K562 (cell line): ENCODE data around the gene ZFPM1. TPM values are rescaled to one million over a fixed set of nuclear protein-coding genes. Genes with fewer than 3 reads are reported as not detected.

Experiments used
- ATAC-seq: fragments of 200-7000 bp; cut with Tn5 transposase; 3 replicates; pipeline ENCODE4 v1.9.1; 2020; ENCODE audit warnings: moderate library complexity
- BruUV-seq: library from RNA; stranded (reverse); fragments of 400-500 nt; replicated peaks from 2 replicates; lab custom pipeline; 2021; lab: Mats Ljungman, UMichigan
- CTCF ChIA-PET: fragments of 300-600 bp; formaldehyde crosslinking; extraction: SDS; loops from one replicate; lab custom pipeline; 2021; ENCODE audit warnings: low intra/inter-chr PET ratio; lab: Yijun Ruan, JAX
- POLR2A ChIA-PET: fragments of 300-600, 350-650 bp; sonication (Branson Sonifier 250); formaldehyde crosslinking; extraction: SDS; loops from one replicate; lab custom pipeline; 2021; ENCODE audit warnings: antibody characterized with exemption, inconsistent platforms; lab: Yijun Ruan, JAX
- DNase-seq, 4 experiments: peaks; one replicate each; pipeline versions ENCODE4 v3.0.0 to v3.0.0-alpha.2; 2011 to 2018; ENCODE audit warnings: low spot score in 3 of 4, mixed read lengths in 3 of 4; ENCODE audit errors: extremely low read depth in 1 of 4
- FAIRE-seq: peaks from 2 replicates; lab custom pipeline; 2011; peaks lifted over from hg19 to GRCh38; lab: Jason Lieb, UNC
- H2AFZ ChIP-seq: 2 replicates; pipeline ENCODE4 v1.6.0; 2011; ENCODE audit warnings: low read depth, low read length, control low read depth, inconsistent platforms
- H3K27ac ChIP-seq: fragments of 200-600 bp; 3 replicates; pipeline ENCODE4 v1.8.0; 2011; ENCODE audit warnings: low read depth, mild to moderate bottlenecking, control low read depth, inconsistent platforms, low read length, moderate library complexity, mixed read lengths; ENCODE audit errors: extremely low read depth
- H3K27me3 ChIP-seq, 2 experiments: fragments of 300-600 bp in 1 of 2; 2 replicates in 1 of 2; 3 replicates in 1 of 2; pipeline versions ENCODE4 v1.6.0 to v1.8.0; 2011; ENCODE audit warnings: inconsistent platforms in 2 of 2, low read length in 2 of 2, mild to moderate bottlenecking in 1 of 2, mixed read lengths in 1 of 2, moderate library complexity in 1 of 2; ENCODE audit not compliant: control insufficient read depth in 2 of 2, insufficient read depth in 2 of 2
- H3K36me3 ChIP-seq: fragments of 300-600 bp; 3 replicates; pipeline ENCODE4 v1.8.0; 2011; ENCODE audit warnings: mild to moderate bottlenecking, low read length, inconsistent platforms; ENCODE audit not compliant: control insufficient read depth, insufficient read depth
- H3K4me1 ChIP-seq, 2 experiments: fragments of 200-600 bp in 1 of 2; replicated peaks in 1 of 2; 2 replicates in 1 of 2; 3 replicates in 1 of 2; pipeline versions ENCODE4 v1.5.1 to v1.8.0; 2011; ENCODE audit warnings: inconsistent platforms in 2 of 2, low read length in 2 of 2, mild to moderate bottlenecking in 1 of 2, mixed read lengths in 1 of 2, moderate library complexity in 1 of 2; ENCODE audit not compliant: control insufficient read depth in 2 of 2, insufficient read depth in 2 of 2
- H3K4me2 ChIP-seq: 2 replicates; pipeline ENCODE4 v1.6.1; 2011; ENCODE audit warnings: low read length, control low read depth, inconsistent platforms, mixed read lengths; ENCODE audit not compliant: insufficient read depth
- H3K4me3 ChIP-seq: fragments of 200-600 bp; sonication (generic), shearing (Covaris generic); 2 replicates; pipeline ENCODE4 v1.5.1; 2016; ENCODE audit warnings: control low read depth, inconsistent platforms
- H3K79me2 ChIP-seq: fragments of 200-600 bp; 3 replicates; pipeline ENCODE4 v1.8.0; 2011; ENCODE audit warnings: low read length, inconsistent platforms; ENCODE audit not compliant: control insufficient read depth, insufficient read depth
- H3K9ac ChIP-seq, 2 experiments: 2 replicates each; pipeline versions ENCODE4 v1.6.0 to v1.6.1; 2011; ENCODE audit warnings: low read depth in 2 of 2, low read length in 2 of 2, control low read depth in 1 of 2, inconsistent platforms in 1 of 2, mild to moderate bottlenecking in 1 of 2, mixed read lengths in 1 of 2; ENCODE audit not compliant: insufficient read depth in 1 of 2
- H3K9me1 ChIP-seq: one replicate; pipeline ENCODE4 v1.6.0; 2011; ENCODE audit warnings: inconsistent platforms, mild to moderate bottlenecking, low read length, moderate library complexity; ENCODE audit not compliant: control insufficient read depth, insufficient read depth
- H3K9me3 ChIP-seq: replicated peaks from 2 replicates; pipeline ENCODE4 v1.5.1; 2011; ENCODE audit warnings: low read depth, low read length, inconsistent platforms; ENCODE audit not compliant: control insufficient read depth, insufficient read depth
- H4K20me1 ChIP-seq: replicated peaks from 2 replicates; pipeline ENCODE4 v1.6.1; 2011; ENCODE audit warnings: low read length, inconsistent platforms, mixed read lengths; ENCODE audit not compliant: control insufficient read depth, insufficient read depth
- CHD4 ChIP-seq: fragments of 200-600 bp; sonication (generic); IDR thresholded peaks from 3 replicates; pipeline ENCODE4 v1.6.1; 2012; ENCODE audit warnings: low read depth, mild to moderate bottlenecking, mixed read lengths, low read length, inconsistent platforms; ENCODE audit not compliant: insufficient read depth, insufficient replicate concordance, poor library complexity, severe bottlenecking
- FOXJ2 ChIP-seq: fragments of 200-800 bp; sonication (Bioruptor generic); IDR thresholded peaks from 2 replicates; pipeline ENCODE4 v1.6.1; 2016; ENCODE audit warnings: missing genetic modification characterization, missing compliant biosample characterization
- HDAC8 ChIP-seq: fragments of 450-650 bp; IDR thresholded peaks from 2 replicates; pipeline ENCODE4 v1.6.1; 2016; ENCODE audit warnings: mild to moderate bottlenecking, missing genetic modification characterization, moderate library complexity, missing compliant biosample characterization
- KLF6 ChIP-seq: fragments of 250-450 bp; sonication (Bioruptor Pico); IDR thresholded peaks from 2 replicates; pipeline ENCODE4 v1.4.0; 2020; ENCODE audit warnings: mild to moderate bottlenecking, moderate library complexity, borderline replicate concordance
- MCM2 ChIP-seq: fragments of 450-650 bp; IDR thresholded peaks from 2 replicates; pipeline ENCODE4 v1.6.1; 2017; ENCODE audit warnings: low read depth, mild to moderate bottlenecking
- NCOA4 ChIP-seq: fragments of 450-650 bp; IDR thresholded peaks from 2 replicates; pipeline ENCODE4 v1.6.1; 2018; ENCODE audit warnings: mild to moderate bottlenecking; ENCODE audit not compliant: partially characterized antibody
- POLR2G ChIP-seq: fragments of 200-400 bp; formaldehyde crosslinking; IDR thresholded peaks from 2 replicates; pipeline ENCODE4 v1.6.1; 2017; ENCODE audit warnings: low read depth, mild to moderate bottlenecking, antibody characterized with exemption, low read length, moderate library complexity
- SIRT6 ChIP-seq: IDR thresholded peaks from one replicate; pipeline ENCODE4 v1.6.1; 2012; ENCODE audit warnings: low read depth, mild to moderate bottlenecking, control low read depth, inconsistent platforms, low read length, moderate library complexity
- SMAD2 ChIP-seq: fragments of 150-350 bp; IDR thresholded peaks from 2 replicates; pipeline ENCODE4 v1.6.1; 2014; ENCODE audit warnings: low read depth, mild to moderate bottlenecking, low read length
- SNIP1 ChIP-seq: fragments of 450-650 bp; IDR thresholded peaks from 2 replicates; pipeline ENCODE4 v1.7.1; 2017; ENCODE audit warnings: low read depth, mild to moderate bottlenecking
- SP2 ChIP-seq: IDR thresholded peaks from 2 replicates; pipeline ENCODE4 v1.6.1; 2011; ENCODE audit warnings: mild to moderate bottlenecking, low read depth, low read length, moderate library complexity; ENCODE audit not compliant: poor library complexity, severe bottlenecking; ENCODE audit errors: extremely low read depth
- TAF15 ChIP-seq: fragments of 200-400 bp; formaldehyde crosslinking; IDR thresholded peaks from 2 replicates; pipeline ENCODE4 v1.6.1; 2017; ENCODE audit warnings: mild to moderate bottlenecking, low read depth, low read length, moderate library complexity
- U2AF1 ChIP-seq: fragments of 200-400 bp; formaldehyde crosslinking; optimal IDR thresholded peaks from 2 replicates; pipeline ENCODE3; 2017; ENCODE audit warnings: mild to moderate bottlenecking, low read depth, low read length, moderate library complexity
- ZNF764 ChIP-seq: fragments of 250-450 bp; sonication (Bioruptor Pico); IDR thresholded peaks from 2 replicates; pipeline ENCODE4 v1.4.0; 2020; ENCODE audit warnings: low read depth, mild to moderate bottlenecking, moderate library complexity
- WGBS: fragments of 100-300 bp; shearing (Covaris generic); methylation state at CpG from one replicate; pipeline ENCODE4 v1.1.6; 2016; ENCODE audit warnings: low coverage, mixed read lengths; ENCODE audit not compliant: insufficient coverage; ENCODE audit errors: missing lambda C conversion rate; 5-methylcytosine and 5-hydroxymethylcytosine counted together
- in situ Hi-C: fragments of 300-500 bp; cut with MboI; formaldehyde crosslinking; loops from 4 replicates; pipeline ENCODE4 v1.15.0; 2018; ENCODE audit warnings: inconsistent platforms, mixed read lengths
- intact Hi-C: fragments of 100-400 bp; cut with micrococcal nuclease; formaldehyde crosslinking; loops from 2 replicates; pipeline ENCODE4 v1.14.2; 2022
- polyA plus RNA-seq, 8 experiments: library from polyadenylated mRNA; depleted of rRNA in 4 of 8; stranded (reverse) in 5 of 8; unstranded in 3 of 8; fragments of >200 nt; fragmentation: Nextera tagmentation in 2 of 8; fragmentation: Illumina TruSeq in 1 of 8; extraction: Ambion mirVana in 2 of 8; extraction: Trizol in 1 of 8; gene quantifications; 2 replicates each; pipeline versions ENCODE4 v1.2.1 to v1.2.3, GENCODE V29; 2011 to 2014; ENCODE audit warnings: inconsistent platforms in 1 of 8, missing spikeins in 1 of 8
- total RNA-seq, 7 experiments: library from RNA; depleted of rRNA in 6 of 7; stranded (reverse); fragments of >200 nt in 6 of 7; fragmentation: Illumina TruSeq in 2 of 7; extraction: Trizol in 2 of 7; gene quantifications; 2 replicates each; pipeline versions ENCODE4 v1.2.1 to v1.2.3, GENCODE V29; 2011 to 2021; ENCODE audit warnings: low replicate concordance in 1 of 7
- TF ChIP-seq, protein P1 (sequence below): fragments of 250-450 bp; sonication (Bioruptor Pico); IDR thresholded peaks from 2 replicates; pipeline ENCODE4 v1.5.0; 2022; ENCODE audit warnings: mild to moderate bottlenecking

Gene ZFPM1
- total and polyA plus RNA-seq, 9 of the 15 experiments (the other 6 are each of a cell fraction or from before 2014, with no cell fraction given) = 0.03 to 35.9 (median 1.4) TPM

DNA sequence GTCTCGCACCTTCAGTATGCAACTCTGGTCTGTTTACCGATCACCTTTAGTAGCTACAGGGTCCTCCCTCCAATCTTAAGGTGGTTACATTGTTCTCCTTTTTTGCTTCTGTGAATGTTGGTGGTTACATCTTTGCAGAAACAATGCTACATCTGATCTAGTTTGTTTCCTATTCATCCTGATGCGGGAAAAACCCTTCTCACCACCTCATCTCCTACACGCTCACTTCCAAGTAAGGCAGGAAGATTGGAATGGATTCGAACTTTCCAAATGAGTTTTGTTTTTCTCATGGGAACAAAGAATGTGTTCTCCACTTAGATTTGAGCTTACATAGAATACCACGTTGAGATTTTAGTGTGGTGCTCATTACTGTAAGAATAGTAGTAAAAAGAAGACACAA lies 131.6 kb downstream of the ZFPM1 start (continued):
- TF ChIP-seq CHD4 (no peak), HDAC8 (tag) (no peak), ZNF764 (no peak), FOXJ2 (tag) (no peak), SP2 (no peak), SIRT6 (no peak), TAF15 (no peak)
- TF ChIP-seq, protein P1, sequence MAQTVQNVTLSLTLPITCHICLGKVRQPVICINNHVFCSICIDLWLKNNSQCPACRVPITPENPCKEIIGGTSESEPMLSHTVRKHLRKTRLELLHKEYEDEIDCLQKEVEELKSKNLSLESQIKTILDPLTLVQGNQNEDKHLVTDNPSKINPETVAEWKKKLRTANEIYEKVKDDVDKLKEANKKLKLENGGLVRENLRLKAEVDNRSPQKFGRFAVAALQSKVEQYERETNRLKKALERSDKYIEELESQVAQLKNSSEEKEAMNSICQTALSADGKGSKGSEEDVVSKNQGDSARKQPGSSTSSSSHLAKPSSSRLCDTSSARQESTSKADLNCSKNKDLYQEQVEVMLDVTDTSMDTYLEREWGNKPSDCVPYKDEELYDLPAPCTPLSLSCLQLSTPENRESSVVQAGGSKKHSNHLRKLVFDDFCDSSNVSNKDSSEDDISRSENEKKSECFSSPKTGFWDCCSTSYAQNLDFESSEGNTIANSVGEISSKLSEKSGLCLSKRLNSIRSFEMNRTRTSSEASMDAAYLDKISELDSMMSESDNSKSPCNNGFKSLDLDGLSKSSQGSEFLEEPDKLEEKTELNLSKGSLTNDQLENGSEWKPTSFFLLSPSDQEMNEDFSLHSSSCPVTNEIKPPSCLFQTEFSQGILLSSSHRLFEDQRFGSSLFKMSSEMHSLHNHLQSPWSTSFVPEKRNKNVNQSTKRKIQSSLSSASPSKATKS (CRISPR knock-in tag) = no peak
- TF ChIP-seq, all 486 proteins: peak for 0

DNA sequence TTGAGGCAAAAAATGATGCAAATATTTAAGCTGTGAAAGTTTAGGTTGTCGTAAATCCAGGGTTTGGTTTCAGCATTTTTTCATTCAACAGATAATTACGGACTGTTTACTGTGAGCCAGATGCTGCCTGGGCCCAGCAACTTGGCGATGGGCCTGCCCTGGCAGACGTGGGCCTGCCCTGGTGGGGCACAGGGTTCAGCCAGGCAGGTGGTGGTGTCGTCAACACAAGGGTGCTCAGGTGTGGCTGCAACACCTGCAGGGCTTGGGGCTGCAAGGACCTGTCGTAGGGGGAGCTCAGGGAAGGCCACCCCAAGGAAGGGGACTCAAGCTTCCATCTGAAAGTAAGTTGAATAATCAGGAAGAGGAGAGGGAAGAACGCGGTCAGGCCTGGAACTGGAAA lies 132.2 kb downstream of the ZFPM1 start:
- no peaks in the 10 kb centered on the region for H3K9me3 ChIP-seq
- peaks cover 38% of the 10 kb centered on the region for H4K20me1 ChIP-seq
- H3K79me2 ChIP-seq = peaks cover 60% of the 10 kb centered on the region
- ChIA-PET CTCF (no interaction called here), POLR2A (interaction anchor here (1.0 to 1.8 kb wide), 4 partner anchors 8 to 15 kb away, joined by 3 to 5 read pairs (median 4); partner anchors contain the start of gene ZC3H18)
- in situ Hi-C loops (no loop called here), intact Hi-C loops (no loop called here)
- no TSS peak for BruUV-seq
- TF ChIP-seq NCOA4 (no peak), KLF6 (CRISPR knock-in tag) (no peak), POLR2G (0 out of 2 replicates have a peak, but pooled peaks have one; percentile 7), MCM2 (no peak), U2AF1 (no peak), SMAD2 (no peak), SNIP1 (no peak)
- FAIRE-seq (no peak), DNase-seq (no peak), ATAC-seq (no peak)
- H3K4me2 ChIP-seq = no peak overlapping the region
- H3K27ac ChIP-seq = no peak overlapping the region
- H3K9me1 ChIP-seq = peaks cover 3% of the 10 kb centered on the region
- no peak overlapping the region for H2AFZ ChIP-seq
- H3K4me1 ChIP-seq = peaks cover 0 to 11% of the 10 kb centered on the region in 2 experiments; a peak in 2 of 5 replicates
- no peak overlapping the region for H3K4me3 ChIP-seq
- H3K9ac ChIP-seq = peak overlapping the region in 1 of 2 experiments; percentile 73; a peak in 1 of 4 replicates
- H3K36me3 ChIP-seq = peaks cover 94% of the 10 kb centered on the region
- H3K27me3 ChIP-seq = no peaks in the 10 kb centered on the region
- WGBS = 91% methylated on average over 6 of the region's 8 CpGs
